ENCODE data around the gene TRIM15. TPM values are rescaled to one million over a fixed set of nuclear protein-coding genes. Genes with fewer than 3 reads are reported as not detected.
"Not testable (repeated sequence)": the region's sequence is repeated elsewhere in the genome, so short reads cannot be mapped to it uniquely, and the experiment has no call there.

The TRIM15 gene
- total RNA-seq, 1 donor from 2014 or later: not detected

GRCh38 chr6:30136570-30137286 is 26.6 kb upstream of the TRIM15 start:
- no peak overlapping the region for H3K4me3 Mint-ChIP-seq (ENCODE audit: unreplicated experiment)
- no peaks in the 10 kb centered on the region for H3K36me3 Mint-ChIP-seq (ENCODE audit: unreplicated experiment)
- H3K4me1 Mint-ChIP-seq (ENCODE audit: low read depth, unreplicated experiment): peaks cover 4% of the 10 kb centered on the region

GRCh38 chr6:30140240-30140639 is 23.1 kb upstream of the TRIM15 start:
- H3K36me3 Mint-ChIP-seq (ENCODE audit: unreplicated experiment); H3K27me3 Mint-ChIP-seq (ENCODE audit: unreplicated experiment); H3K27ac Mint-ChIP-seq (ENCODE audit: unreplicated experiment); DNase-seq; H3K9me3 Mint-ChIP-seq (ENCODE audit: unreplicated experiment); H3K4me1 Mint-ChIP-seq (ENCODE audit: low read depth, unreplicated experiment); H3K4me3 Mint-ChIP-seq (ENCODE audit: unreplicated experiment): not testable (repeated sequence)

More at GRCh38 chr6:30136570-30137286, 26.6 kb upstream of the TRIM15 start:
- peaks cover 3% of the 10 kb centered on the region for H3K9me3 Mint-ChIP-seq (ENCODE audit: unreplicated experiment)
- TF ChIP-seq CTCF (IDR thresholded peaks at IDR 0.05; ENCODE audit: partially characterized antibody, unreplicated experiment): no peak
- DNase-seq: no peak
- no peak overlapping the region for H3K27ac Mint-ChIP-seq (ENCODE audit: unreplicated experiment)
- peaks cover 2% of the 10 kb centered on the region for H3K27me3 Mint-ChIP-seq (ENCODE audit: unreplicated experiment)

GRCh38 chr6:30142665-30143064 is 20.7 kb upstream of the TRIM15 start:
- TF ChIP-seq CTCF (IDR thresholded peaks at IDR 0.05; ENCODE audit: partially characterized antibody, unreplicated experiment): no peak
- Mint-ChIP-seq H3K4me1 (ENCODE audit: low read depth, unreplicated experiment) (peaks cover 8% of the 10 kb centered on the region), H3K4me3 (ENCODE audit: unreplicated experiment) (no peak overlapping the region), H3K27ac (ENCODE audit: unreplicated experiment) (no peak overlapping the region), H3K27me3 (ENCODE audit: unreplicated experiment) (no peaks in the 10 kb centered on the region), H3K9me3 (ENCODE audit: unreplicated experiment) (peaks cover 5% of the 10 kb centered on the region), H3K36me3 (ENCODE audit: unreplicated experiment) (no peaks in the 10 kb centered on the region)
- no peak for DNase-seq

- DNase-seq: no peak
- no peak overlapping the region for H3K27ac Mint-ChIP-seq (ENCODE audit: unreplicated experiment)
- no peaks in the 10 kb centered on the region for H3K27me3 Mint-ChIP-seq (ENCODE audit: unreplicated experiment)
- H3K4me3 Mint-ChIP-seq (ENCODE audit: unreplicated experiment): peak overlapping the region; percentile 18
- no peaks in the 10 kb centered on the region for H3K36me3 Mint-ChIP-seq (ENCODE audit: unreplicated experiment)
- H3K4me1 Mint-ChIP-seq (ENCODE audit: low read depth, unreplicated experiment): peaks cover 6% of the 10 kb centered on the region
- H3K9me3 Mint-ChIP-seq (ENCODE audit: unreplicated experiment): peaks cover 5% of the 10 kb centered on the region
- TF ChIP-seq CTCF (IDR thresholded peaks at IDR 0.05; ENCODE audit: partially characterized antibody, unreplicated experiment): no peak
These were observed 19.6 kb upstream of the TRIM15 start for GRCh38 chr6:30143780-30144179.

GRCh38 chr6:30144811-30145210 is 18.5 kb upstream of the TRIM15 start:
- no peak for TF ChIP-seq CTCF (IDR thresholded peaks at IDR 0.05; ENCODE audit: partially characterized antibody, unreplicated experiment)
- Mint-ChIP-seq H3K27ac (ENCODE audit: unreplicated experiment) (no peak overlapping the region), H3K4me1 (ENCODE audit: low read depth, unreplicated experiment) (peaks cover 3% of the 10 kb centered on the region), H3K9me3 (ENCODE audit: unreplicated experiment) (peaks cover 5% of the 10 kb centered on the region), H3K36me3 (ENCODE audit: unreplicated experiment) (no peaks in the 10 kb centered on the region), H3K4me3 (ENCODE audit: unreplicated experiment) (no peak overlapping the region), H3K27me3 (ENCODE audit: unreplicated experiment) (no peaks in the 10 kb centered on the region)
- DNase-seq: no peak
